Colonic mucosa (tissue), 4 donors: Measurements from ENCODE around the gene SNX3. TPM values are rescaled to one million over a fixed set of nuclear protein-coding genes. Genes with fewer than 3 reads are reported as not detected.

ENCODE experiments used
- DNase-seq: peaks from one replicate; pipeline ENCODE4 v3.0.0-alpha.2; 2020
- H3K27ac ChIP-seq: fragments of 200-600 bp; one replicate; pipeline ENCODE4 v1.8.0; 2021
- H3K27me3 ChIP-seq: fragments of 200-600 bp; one replicate; pipeline ENCODE4 v1.8.0; 2021
- H3K36me3 ChIP-seq: fragments of 200-600 bp; one replicate; pipeline ENCODE4 v1.8.0; 2021
- H3K4me1 ChIP-seq: fragments of 200-600 bp; one replicate; pipeline ENCODE4 v1.8.0; 2021; ENCODE audit warnings: mild to moderate bottlenecking
- H3K4me3 ChIP-seq: fragments of 200-600 bp; one replicate; pipeline ENCODE4 v1.8.0; 2021
- H3K9ac ChIP-seq, 2 donors: one replicate each; pipeline ENCODE4 v1.7.0; 2013; ENCODE audit warnings: control low read depth in 2 of 2, low read depth in 2 of 2, low read length in 2 of 2
- H3K9me3 ChIP-seq: fragments of 200-600 bp; one replicate; pipeline ENCODE4 v1.8.0; 2021
- CTCF ChIP-seq: fragments of 200-600 bp; IDR thresholded peaks from one replicate; pipeline ENCODE4 v1.8.0; 2022; ENCODE audit warnings: antibody characterized with exemption, mild to moderate bottlenecking
- intact Hi-C: fragments of 100-400 bp; cut with DNase I; formaldehyde crosslinking; loops from one replicate; pipeline ENCODE4 v1.14.1; 2022
- total RNA-seq, 2 donors: library from RNA; stranded (reverse); fragmentation: NEBNext Ultra II Directional in 1 of 2; extraction: Animal tissue kit (Norgen Biotek cat#: 25700) in 1 of 2; gene quantifications; one replicate each; pipeline ENCODE4 v1.2.1, GENCODE V29; 2021
- donor health status: healthy.
- donor health status: DM: no; HTN: no; CAD: no.
- donor health status: DM: no; HTN: no; CAD: no.

Gene SNX3
- total RNA-seq, 2 donors from 2014 or later, result 118 to 143 TPM

- no peaks in the 10 kb centered on the region for H3K36me3 ChIP-seq
- intact Hi-C loops, result no loop called here
Measured at GRCh38 chr6:108211671-108212070, 49.2 kb downstream of the SNX3 start.

DNA sequence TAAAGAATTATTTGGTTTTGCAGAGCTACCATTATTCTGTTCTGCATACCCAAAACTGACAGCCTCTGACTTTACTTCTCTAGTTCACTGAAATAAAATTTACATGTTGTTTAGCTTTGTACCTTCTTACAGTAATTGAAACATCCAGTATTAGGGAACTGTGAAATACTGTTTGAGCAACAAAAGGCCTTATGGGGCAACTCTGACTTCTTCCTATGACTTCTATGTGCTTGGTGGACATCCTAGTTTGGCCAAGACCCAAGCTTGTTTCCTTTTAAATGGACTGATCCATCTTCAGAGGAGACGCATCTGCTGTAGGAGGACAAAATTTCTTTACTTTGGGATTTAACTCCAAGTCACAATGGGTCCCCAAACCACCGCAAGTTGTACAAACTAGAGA is 50.3 kb downstream of the SNX3 start:
- no peak for TF ChIP-seq CTCF
- no peak for DNase-seq
- Histone ChIP-seq H3K9me3 (no peaks in the 10 kb centered on the region), H3K4me3 (no peak overlapping the region), H3K27me3 (no peaks in the 10 kb centered on the region), H3K36me3 (no peaks in the 10 kb centered on the region), H3K27ac (no peak overlapping the region), H3K4me1 (no peaks in the 10 kb centered on the region), H3K9ac (no peak overlapping the region)
- intact Hi-C loops, result no loop called here

More at GRCh38 chr6:108211671-108212070, 49.2 kb downstream of the SNX3 start:
- Histone ChIP-seq H3K9me3 (no peaks in the 10 kb centered on the region), H3K9ac (no peak overlapping the region), H3K4me3 (no peak overlapping the region), H3K27me3 (no peaks in the 10 kb centered on the region), H3K27ac (no peak overlapping the region), H3K4me1 (no peaks in the 10 kb centered on the region)
- no peak for TF ChIP-seq CTCF
- DNase-seq, result no peak

DNA sequence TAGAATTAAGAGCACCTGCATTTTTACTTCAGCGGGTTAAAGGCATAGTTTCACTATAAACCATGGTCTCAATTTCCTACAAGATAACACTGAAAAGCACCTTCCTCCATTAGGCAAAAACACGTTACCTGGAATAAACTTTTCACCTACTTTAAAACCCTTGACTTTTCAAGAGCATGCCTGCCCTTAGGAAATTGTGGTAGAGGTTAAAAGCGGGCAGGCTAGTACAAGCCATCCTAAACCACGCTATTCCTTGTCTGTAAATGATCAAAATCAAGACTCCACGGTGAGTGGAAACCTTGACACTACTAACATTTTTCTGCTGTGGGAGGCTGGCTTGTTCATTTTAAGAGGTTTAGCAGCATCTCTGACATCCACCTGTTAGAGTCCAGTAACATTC is 51.1 kb downstream of the SNX3 start:
- Histone ChIP-seq H3K36me3 (no peaks in the 10 kb centered on the region), H3K4me1 (no peaks in the 10 kb centered on the region), H3K9ac (no peak overlapping the region), H3K9me3 (no peaks in the 10 kb centered on the region), H3K4me3 (no peak overlapping the region), H3K27me3 (no peaks in the 10 kb centered on the region), H3K27ac (no peak overlapping the region)
- no peak for TF ChIP-seq CTCF
- DNase-seq, result no peak
- intact Hi-C loops, result no loop called here

- no peaks in the 10 kb centered on the region for H3K36me3 ChIP-seq
- intact Hi-C loops, result no loop called here
- no peak overlapping the region for H3K27ac ChIP-seq
- no peak overlapping the region for H3K4me3 ChIP-seq
- DNase-seq, result no peak
- H3K9me3 ChIP-seq, result no peaks in the 10 kb centered on the region
- TF ChIP-seq CTCF, result no peak
- H3K9ac ChIP-seq, result no peak overlapping the region
- no peaks in the 10 kb centered on the region for H3K4me1 ChIP-seq
- H3K27me3 ChIP-seq, result no peaks in the 10 kb centered on the region
Measured at GRCh38 chr6:108207013-108207412, 53.8 kb downstream of the SNX3 start.

- H3K27ac ChIP-seq, result no peak overlapping the region
- DNase-seq, result no peak
Measured at GRCh38 chr6:108203189-108204112, 57.4 kb downstream of the SNX3 start.

More at GRCh38 chr6:108203189-108204112, 57.4 kb downstream of the SNX3 start:
- H3K4me1 ChIP-seq, result no peaks in the 10 kb centered on the region
- TF ChIP-seq CTCF, result no peak
- H3K36me3 ChIP-seq, result no peaks in the 10 kb centered on the region
- H3K9me3 ChIP-seq, result no peaks in the 10 kb centered on the region
- intact Hi-C loops, result no loop called here
- no peak overlapping the region for H3K9ac ChIP-seq
- H3K4me3 ChIP-seq, result no peak overlapping the region
- no peaks in the 10 kb centered on the region for H3K27me3 ChIP-seq
